Stimulated activated CD8-positive, alpha-beta memory T cell treated with anti-CD3 and anti-CD28 coated beads, Interleukin-4, amount 100 ng/mL, for 48 hours (primary cell): Measurements from ENCODE around the gene MYO1G.
A peak's percentile ranks its signal among the peaks of the same experiment; 100 is the strongest.
"Not testable (repeated sequence)": the region's sequence is repeated elsewhere in the genome, so short reads cannot be mapped to it uniquely, and the experiment has no call there.

ENCODE experiments used
- DNase-seq: peaks from one replicate; pipeline ENCODE4 v3.0.0-alpha.2; 2020

Gene MYO1G

DNA sequence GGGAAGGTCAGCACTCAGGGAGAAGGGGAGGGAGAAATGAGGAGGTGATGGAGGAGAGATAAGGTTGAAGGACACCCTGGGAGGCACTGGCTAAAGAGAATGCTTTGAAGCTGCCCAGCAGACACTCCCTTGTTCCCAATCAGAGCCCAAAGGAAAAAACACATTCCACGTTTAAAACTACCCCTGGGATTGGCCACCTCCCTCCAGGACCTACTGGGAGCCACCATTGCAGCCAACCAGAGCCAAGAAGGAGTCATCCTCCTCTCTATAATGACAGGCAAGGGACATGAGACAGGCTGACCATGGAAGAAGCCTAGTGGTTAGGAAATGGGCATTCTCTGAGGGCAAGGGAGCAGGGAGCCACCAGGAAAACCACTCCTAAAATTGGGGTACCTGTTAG is 43.8 kb downstream of the MYO1G start:
- no peak for DNase-seq

DNA sequence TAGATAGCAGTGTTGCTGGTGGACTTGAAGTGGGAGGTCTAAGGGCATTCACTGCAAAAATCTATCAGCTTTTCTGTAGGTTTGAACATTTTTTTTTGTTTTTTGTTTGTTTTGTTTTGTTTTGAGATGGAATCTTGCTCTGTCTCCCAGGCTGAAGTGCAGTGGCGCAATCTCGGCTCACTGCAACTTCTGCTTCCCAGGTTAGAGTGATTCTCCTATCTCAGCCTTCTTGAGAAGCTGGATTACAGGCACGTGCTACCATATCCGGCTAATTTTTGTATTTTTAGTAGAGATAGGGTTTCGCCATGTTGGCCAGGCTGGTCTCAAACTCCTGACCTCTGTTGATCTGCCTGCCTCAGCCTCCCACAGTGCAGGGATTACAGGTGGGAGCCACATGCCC is 44.3 kb downstream of the MYO1G start:
- not testable (repeated sequence) for DNase-seq

GRCh38 chr7:44930921-44931320 is 47.9 kb downstream of the MYO1G start:
- DNase-seq: no peak

GRCh38 chr7:44922351-44922694 is 56.5 kb downstream of the MYO1G start:
- no peak for DNase-seq

GRCh38 chr7:44921607-44922350 is 57.0 kb downstream of the MYO1G start:
- peak; percentile 100 for DNase-seq

- no peak for DNase-seq
These were observed 58.7 kb downstream of the MYO1G start for GRCh38 chr7:44920119-44920518.

DNA sequence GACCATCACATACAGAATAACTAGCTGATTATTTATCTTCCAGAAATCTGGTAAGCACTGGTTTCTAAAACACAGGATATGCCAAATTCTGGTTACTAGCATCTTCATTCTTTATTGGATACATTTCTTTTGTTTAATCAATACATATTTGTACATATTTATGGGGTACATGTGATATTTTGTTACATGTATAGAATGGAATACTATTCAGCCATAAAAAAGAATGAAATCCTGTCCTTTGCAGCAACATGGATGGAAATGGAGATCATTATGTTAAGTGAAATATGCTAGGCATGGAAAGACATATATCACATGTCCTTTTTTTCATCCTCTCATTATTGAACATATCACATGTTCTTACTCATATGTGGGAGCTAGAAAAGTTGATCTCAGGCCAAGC is 60.8 kb downstream of the MYO1G start:
- no peak for DNase-seq

GRCh38 chr7:44917465-44917864 is 61.4 kb downstream of the MYO1G start:
- no peak for DNase-seq

- DNase-seq: peak; percentile 71
These were observed 63.7 kb downstream of the MYO1G start for GRCh38 chr7:44914992-44915607.

- DNase-seq: no peak
These were observed 66.0 kb downstream of the MYO1G start for GRCh38 chr7:44912775-44913347.
